MM.1S (cell line): ENCODE measurements around the gene PDZRN4.

Source experiments
- DNase-seq: peaks from one replicate; pipeline ENCODE4 v3.0.0-alpha.2; 2015
- H2AFZ ChIP-seq: fragments of 300-600 bp; sonication (generic); 2 replicates; pipeline ENCODE4 v1.6.0; 2016; ENCODE audit warnings: antibody characterized with exemption, low read length
- H3F3A ChIP-seq: fragments of 300-600 bp; sonication (generic); 2 replicates; pipeline ENCODE4 v1.6.1; 2016; ENCODE audit warnings: mild to moderate bottlenecking, antibody characterized with exemption, low read length, moderate library complexity, mixed read lengths; ENCODE audit not compliant: insufficient read depth
- H3K27ac ChIP-seq: fragments of 300-600 bp; sonication (generic); 2 replicates; pipeline ENCODE4 v1.5.1; 2016; ENCODE audit warnings: mild to moderate bottlenecking, low read length
- H3K27me3 ChIP-seq: fragments of 300-600 bp; sonication (generic); replicated peaks from 2 replicates; pipeline ENCODE4 v1.6.0; 2016; ENCODE audit warnings: low read length; ENCODE audit not compliant: insufficient read depth
- H3K36me3 ChIP-seq: fragments of 300-600 bp; sonication (generic); replicated peaks from 2 replicates; pipeline ENCODE4 v1.6.1; 2016; ENCODE audit warnings: mild to moderate bottlenecking, low read length, mixed read lengths; ENCODE audit not compliant: insufficient read depth
- H3K4me1 ChIP-seq: fragments of 300-600 bp; sonication (generic); 2 replicates; pipeline ENCODE4 v1.6.1; 2016; ENCODE audit warnings: low read length, mixed read lengths
- H3K4me2 ChIP-seq: fragments of 300-600 bp; sonication (generic); 2 replicates; pipeline ENCODE4 v1.6.0; 2016; ENCODE audit warnings: low read depth, low read length
- H3K4me3 ChIP-seq: fragments of 300-600 bp; sonication (generic); 2 replicates; pipeline ENCODE4 v1.5.1; 2016; ENCODE audit warnings: low read length, mixed read lengths
- H3K79me2 ChIP-seq: fragments of 300-600 bp; sonication (generic); 2 replicates; pipeline ENCODE4 v1.6.1; 2016; ENCODE audit warnings: mixed run types, low read length, mixed read lengths
- H3K9ac ChIP-seq: fragments of 300-600 bp; sonication (generic); 2 replicates; pipeline ENCODE4 v1.6.1; 2016; ENCODE audit warnings: low read length, mixed read lengths
- H3K9me2 ChIP-seq: fragments of 300-600 bp; sonication (generic); replicated peaks from 2 replicates; pipeline ENCODE4 v1.6.1; 2016; ENCODE audit warnings: mild to moderate bottlenecking, low read length, mixed read lengths; ENCODE audit not compliant: insufficient read depth
- H3K9me3 ChIP-seq: fragments of 300-600 bp; sonication (generic); replicated peaks from 2 replicates; pipeline ENCODE4 v1.6.1; 2016; ENCODE audit warnings: mild to moderate bottlenecking, low read length, mixed read lengths; ENCODE audit not compliant: insufficient read depth
- H4K20me1 ChIP-seq: fragments of 300-600 bp; sonication (generic); 2 replicates; pipeline ENCODE4 v1.6.1; 2016; ENCODE audit warnings: mild to moderate bottlenecking, low read length, moderate library complexity, mixed read lengths; ENCODE audit not compliant: insufficient read depth
- CTCF ChIP-seq: fragments of 300-600 bp; sonication (generic); IDR thresholded peaks from 2 replicates; pipeline ENCODE4 v1.5.1; 2016; ENCODE audit warnings: antibody characterized with exemption, low read length, mixed read lengths
- EZH2 ChIP-seq: fragments of 300-600 bp; sonication (generic); optimal IDR thresholded peaks from 2 replicates; pipeline ENCODE3; 2017; ENCODE audit warnings: low read depth, mild to moderate bottlenecking, antibody characterized with exemption, low read length, mixed read lengths
- EZH2phosphoT487 ChIP-seq: fragments of 300-600 bp; sonication (generic); IDR thresholded peaks from 2 replicates; pipeline ENCODE4 v1.6.1; 2018; ENCODE audit warnings: antibody characterized with exemption, low read length

PDZRN4 gene

GRCh38 chr12:41486718-41487117 lies 298.6 kb downstream of the PDZRN4 start:
- no peak for DNase-seq
- H3K27ac ChIP-seq = no peak overlapping the region
- no peaks in the 10 kb centered on the region for H3K79me2 ChIP-seq
- H3K9ac ChIP-seq = no peak overlapping the region
- H3K36me3 ChIP-seq = no peaks in the 10 kb centered on the region
- H3K4me2 ChIP-seq = no peak overlapping the region
- H4K20me1 ChIP-seq = no peaks in the 10 kb centered on the region
- H3K9me2 ChIP-seq = no peaks in the 10 kb centered on the region
- no peaks in the 10 kb centered on the region for H3F3A ChIP-seq
- no peak overlapping the region for H3K4me3 ChIP-seq
- H2AFZ ChIP-seq = no peak overlapping the region
- H3K9me3 ChIP-seq = no peaks in the 10 kb centered on the region
- no peak for TF ChIP-seq EZH2
- TF ChIP-seq CTCF = no peak
- no peak for TF ChIP-seq EZH2phosphoT487
- no peaks in the 10 kb centered on the region for H3K27me3 ChIP-seq
- no peaks in the 10 kb centered on the region for H3K4me1 ChIP-seq

- no peak for TF ChIP-seq EZH2
- TF ChIP-seq CTCF = no peak
- TF ChIP-seq EZH2phosphoT487 = no peak
- Histone ChIP-seq H2AFZ (no peak overlapping the region), H3K27ac (no peak overlapping the region), H3K4me3 (no peak overlapping the region), H4K20me1 (no peaks in the 10 kb centered on the region), H3K79me2 (no peaks in the 10 kb centered on the region), H3K9me3 (no peaks in the 10 kb centered on the region), H3K4me2 (no peak overlapping the region), H3K4me1 (no peaks in the 10 kb centered on the region), H3K27me3 (no peaks in the 10 kb centered on the region), H3K9ac (no peak overlapping the region), H3K36me3 (no peaks in the 10 kb centered on the region), H3K9me2 (no peaks in the 10 kb centered on the region), H3F3A (no peaks in the 10 kb centered on the region)
- no peak for DNase-seq
Measured at GRCh38 chr12:41496009-41496408, 307.9 kb downstream of the PDZRN4 start.

- no peak overlapping the region for H2AFZ ChIP-seq
- DNase-seq = no peak
Measured at GRCh38 chr12:41497409-41497808, 309.3 kb downstream of the PDZRN4 start.

More at GRCh38 chr12:41497409-41497808, 309.3 kb downstream of the PDZRN4 start:
- H3K4me1 ChIP-seq = no peaks in the 10 kb centered on the region
- no peak for TF ChIP-seq CTCF
- no peak for TF ChIP-seq EZH2phosphoT487
- TF ChIP-seq EZH2 = no peak
- H3K4me2 ChIP-seq = no peak overlapping the region
- no peak overlapping the region for H3K27ac ChIP-seq
- H4K20me1 ChIP-seq = no peaks in the 10 kb centered on the region
- no peaks in the 10 kb centered on the region for H3F3A ChIP-seq
- H3K27me3 ChIP-seq = no peaks in the 10 kb centered on the region
- H3K79me2 ChIP-seq = no peaks in the 10 kb centered on the region
- H3K36me3 ChIP-seq = no peaks in the 10 kb centered on the region
- H3K4me3 ChIP-seq = no peak overlapping the region
- H3K9me2 ChIP-seq = no peaks in the 10 kb centered on the region
- no peaks in the 10 kb centered on the region for H3K9me3 ChIP-seq
- no peak overlapping the region for H3K9ac ChIP-seq
